GM04504 (cell line): ENCODE data around the gene TANC1.

ENCODE experiments used
- DNase-seq: peaks from one replicate; pipeline ENCODE4 v3.0.0-alpha.2; 2012; ENCODE audit warnings: low read depth

TANC1 gene

DNA sequence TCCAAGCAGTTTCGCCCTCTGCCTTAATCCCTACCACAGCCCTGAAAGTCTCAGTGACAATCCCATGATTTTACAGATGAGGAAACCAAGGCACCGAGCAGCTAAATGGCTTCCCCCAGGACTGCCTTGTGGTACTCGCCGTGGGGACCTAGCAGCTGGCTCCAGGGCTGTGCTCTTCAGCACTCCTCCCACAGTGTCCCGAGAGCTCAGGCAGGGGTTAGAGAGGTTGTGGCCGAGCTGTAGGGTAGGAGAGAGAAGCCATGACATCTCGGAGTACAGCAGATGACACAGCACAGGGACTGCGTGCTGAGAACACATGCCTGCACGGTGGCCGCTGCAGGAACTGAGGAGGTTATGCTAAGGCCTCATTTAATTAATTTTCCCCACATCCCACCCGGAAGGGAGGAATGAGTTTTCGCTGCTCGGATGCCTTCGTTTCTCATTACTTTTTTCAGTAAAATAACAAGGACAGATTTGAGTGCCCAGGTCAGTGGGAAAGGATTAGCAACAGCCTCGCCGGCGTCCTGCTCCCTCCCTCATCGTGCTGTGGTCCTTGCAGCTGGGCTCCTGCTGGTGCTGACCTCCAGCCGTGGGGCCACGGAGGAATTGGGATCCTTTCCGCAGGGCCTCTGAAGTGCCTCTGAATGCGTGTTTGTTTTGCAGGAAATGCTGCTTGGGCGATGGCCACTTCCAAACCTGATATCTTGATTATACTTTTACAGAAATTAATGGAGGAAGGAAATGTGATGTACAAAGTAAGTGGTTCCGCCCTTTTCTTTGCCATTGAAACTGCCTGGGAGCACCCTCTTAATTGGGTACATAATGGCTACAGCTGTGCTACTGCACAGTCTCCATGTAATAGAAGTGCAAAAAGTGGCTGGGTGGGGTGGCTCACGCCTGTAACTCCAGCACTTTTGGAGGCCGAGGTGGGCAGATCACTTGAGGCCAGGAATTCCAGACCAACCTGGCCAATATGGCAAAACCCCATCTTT is 256.9 kb downstream of the TANC1 start:
- DNase-seq = no peak

DNA sequence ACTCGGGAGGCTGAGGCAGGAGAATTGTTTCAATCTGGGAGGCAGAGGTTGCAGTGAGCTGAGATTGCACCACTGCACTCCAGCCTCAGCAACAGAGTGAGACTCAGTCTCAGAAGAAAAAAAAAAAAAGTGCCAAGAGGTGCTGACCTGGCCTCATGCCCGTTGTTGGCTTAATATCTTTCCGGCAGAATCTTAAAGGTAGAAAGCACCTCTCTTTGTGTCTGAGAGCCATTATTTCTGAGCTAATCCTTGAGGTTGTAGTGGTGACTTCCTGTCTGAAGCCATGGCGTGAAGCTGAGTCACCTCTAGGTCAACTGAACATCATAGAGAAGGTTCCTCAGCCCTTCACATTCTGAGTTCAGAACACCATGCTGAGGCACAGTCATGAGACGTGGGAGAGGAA is 257.6 kb downstream of the TANC1 start:
- no peak for DNase-seq

DNA sequence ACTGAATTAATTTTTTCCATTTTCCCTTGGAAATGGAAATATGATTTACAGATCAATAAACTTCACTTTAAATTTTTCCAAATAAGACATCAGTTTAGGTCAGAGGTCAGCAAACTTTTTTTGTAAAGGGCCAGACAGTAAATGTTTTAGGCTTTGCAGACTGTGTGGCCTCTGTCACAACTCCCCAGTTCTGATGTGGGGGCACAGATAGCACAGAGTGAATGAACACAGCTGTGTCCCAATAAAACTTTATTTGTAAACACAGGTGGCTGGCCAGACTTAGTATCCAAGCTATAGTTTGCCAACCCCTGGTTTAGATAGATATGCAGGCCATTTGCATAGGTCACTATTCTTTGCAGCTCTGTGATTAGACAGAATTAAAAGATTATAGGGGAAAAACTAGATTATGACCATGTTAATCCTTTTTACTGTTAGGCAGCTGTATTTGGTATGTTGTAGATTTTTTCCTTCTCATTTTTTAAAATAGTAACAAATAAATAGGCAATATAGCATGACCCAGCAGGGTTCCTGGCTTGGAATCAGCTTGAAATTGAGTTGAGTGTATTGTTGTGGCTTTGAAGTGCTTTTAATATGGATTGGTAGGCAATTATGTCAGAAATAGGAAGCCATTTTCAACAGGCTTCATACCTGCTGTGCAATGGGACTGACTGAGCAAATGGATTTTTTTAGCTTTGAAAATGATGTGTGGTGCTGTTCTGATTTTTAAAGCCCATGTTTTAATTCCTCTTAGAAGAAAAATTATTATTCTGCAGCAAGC is 258.4 kb downstream of the TANC1 start:
- no peak for DNase-seq

DNA sequence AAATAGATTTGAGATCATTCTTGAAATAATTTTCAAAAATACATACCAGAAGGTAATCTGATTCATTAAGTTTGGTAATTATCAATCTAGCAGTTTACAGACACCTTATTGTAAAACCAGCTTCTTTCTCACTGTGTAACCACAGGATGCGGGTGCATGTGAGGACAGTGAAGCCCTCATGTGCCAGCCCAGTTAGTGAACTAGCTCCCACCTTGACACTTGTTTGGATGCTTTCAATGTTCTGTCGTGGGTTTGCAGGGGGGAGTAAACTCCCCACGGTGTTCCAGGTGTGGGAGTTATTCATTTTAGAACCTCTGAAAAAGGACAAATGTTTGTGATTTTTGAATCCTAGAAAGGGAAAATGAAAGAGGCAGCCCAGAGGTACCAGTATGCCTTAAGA is 259.0 kb downstream of the TANC1 start:
- DNase-seq = no peak

DNA sequence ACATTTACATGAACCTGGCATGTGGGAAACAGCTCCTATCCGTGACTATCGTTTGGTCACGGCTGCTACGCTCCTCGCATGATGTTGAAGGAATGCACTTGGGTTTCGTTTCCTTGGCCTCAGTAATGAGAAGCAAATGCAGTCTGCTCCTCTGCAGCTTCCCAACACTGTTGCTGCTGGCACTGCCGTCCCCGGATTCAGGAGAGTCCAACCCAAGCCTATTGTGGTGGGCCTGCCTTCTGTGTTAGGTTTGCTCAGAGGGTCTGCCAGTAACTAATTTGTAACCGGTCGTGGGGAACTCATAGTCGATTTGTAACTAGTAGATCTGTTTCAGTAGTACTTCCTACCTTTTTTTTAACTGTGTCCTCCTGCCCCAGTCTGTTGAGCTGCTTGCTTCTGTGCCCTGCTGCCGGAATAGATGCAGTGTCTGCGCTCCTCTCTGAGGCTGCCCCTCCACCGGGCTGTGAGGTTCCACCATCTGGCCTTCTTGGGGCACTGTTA is 259.7 kb downstream of the TANC1 start:
- peak; percentile 86 for DNase-seq

DNA sequence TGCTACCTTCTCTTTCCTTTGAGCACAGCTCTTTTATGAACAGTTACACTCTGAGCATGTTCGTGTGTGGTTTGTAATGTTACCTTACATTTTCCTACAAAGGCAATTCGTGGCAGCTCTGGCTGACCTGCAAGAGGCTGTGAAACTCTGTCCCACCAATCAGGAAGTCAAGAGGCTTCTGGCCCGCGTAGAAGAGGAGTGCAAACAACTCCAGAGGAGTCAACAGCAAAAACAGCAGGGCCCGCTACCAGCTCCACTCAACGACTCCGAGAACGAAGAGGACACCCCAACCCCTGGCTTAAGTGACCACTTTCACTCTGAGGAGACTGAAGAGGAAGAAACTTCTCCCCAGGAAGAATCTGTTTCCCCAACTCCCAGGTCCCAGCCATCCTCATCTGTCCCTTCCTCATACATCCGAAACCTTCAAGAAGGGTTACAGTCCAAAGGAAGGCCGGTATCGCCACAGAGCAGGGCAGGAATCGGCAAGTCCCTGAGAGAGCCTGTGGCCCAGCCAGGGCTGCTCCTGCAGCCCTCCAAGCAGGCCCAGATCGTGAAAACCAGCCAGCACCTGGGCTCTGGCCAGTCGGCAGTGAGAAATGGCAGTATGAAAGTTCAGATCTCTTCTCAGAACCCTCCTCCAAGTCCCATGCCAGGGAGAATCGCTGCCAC is 261.2 kb downstream of the TANC1 start:
- no peak for DNase-seq

DNA sequence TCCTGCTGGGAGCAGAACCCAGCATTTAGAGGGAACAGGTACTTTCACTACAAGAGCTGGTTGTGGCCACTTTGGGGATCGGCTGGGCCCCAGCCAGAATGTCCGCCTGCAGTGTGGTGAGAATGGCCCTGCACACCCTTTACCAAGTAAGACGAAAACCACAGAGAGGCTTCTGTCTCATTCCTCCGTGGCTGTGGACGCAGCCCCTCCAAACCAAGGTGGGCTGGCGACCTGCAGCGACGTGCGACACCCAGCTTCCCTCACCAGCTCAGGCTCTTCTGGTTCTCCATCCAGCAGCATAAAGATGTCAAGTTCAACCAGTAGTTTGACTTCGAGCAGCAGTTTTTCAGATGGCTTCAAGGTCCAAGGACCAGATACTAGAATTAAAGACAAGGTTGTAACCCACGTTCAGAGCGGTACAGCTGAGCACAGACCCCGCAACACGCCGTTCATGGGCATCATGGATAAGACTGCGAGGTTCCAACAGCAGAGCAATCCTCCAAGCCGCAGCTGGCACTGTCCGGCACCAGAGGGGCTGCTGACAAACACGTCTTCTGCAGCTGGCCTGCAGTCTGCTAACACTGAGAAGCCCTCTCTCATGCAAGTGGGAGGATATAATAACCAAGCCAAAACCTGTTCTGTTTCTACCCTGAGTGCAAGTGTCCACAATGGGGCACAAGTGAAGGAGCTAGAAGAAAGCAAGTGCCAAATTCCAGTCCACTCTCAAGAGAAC is 261.9 kb downstream of the TANC1 start:
- DNase-seq = no peak

DNA sequence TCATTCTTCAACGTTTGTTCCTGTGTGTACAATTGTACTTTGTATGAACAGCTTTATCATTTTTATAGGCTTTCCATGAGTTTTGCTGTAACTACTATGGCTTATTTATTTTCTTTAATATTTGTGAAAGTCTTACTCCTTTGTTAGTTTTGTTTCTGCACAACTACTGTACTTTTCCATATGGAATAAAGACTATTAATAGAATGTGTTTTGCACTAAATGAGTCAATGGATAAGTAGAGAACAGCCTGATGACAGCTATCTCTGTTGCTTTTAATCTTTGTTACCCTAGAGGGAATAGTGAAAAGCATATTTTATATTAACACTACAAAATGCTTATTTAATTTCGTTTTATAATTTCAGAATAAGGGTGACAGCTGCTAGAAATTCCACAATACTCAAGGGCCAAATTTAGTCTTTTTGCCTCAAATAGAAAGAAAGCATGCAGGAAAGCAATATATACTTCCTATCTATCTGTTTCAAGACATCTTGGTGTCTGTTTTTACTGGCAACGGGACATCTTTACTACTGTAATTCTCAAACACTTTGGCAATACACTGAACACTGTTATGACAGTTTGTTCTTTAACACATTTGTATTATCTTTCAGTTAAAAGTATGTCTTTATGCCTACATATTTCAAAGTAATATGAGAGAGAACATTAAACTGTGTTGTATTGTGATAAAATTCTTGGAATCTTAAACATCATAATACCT is 264.2 kb downstream of the TANC1 start:
- no peak for DNase-seq

DNA sequence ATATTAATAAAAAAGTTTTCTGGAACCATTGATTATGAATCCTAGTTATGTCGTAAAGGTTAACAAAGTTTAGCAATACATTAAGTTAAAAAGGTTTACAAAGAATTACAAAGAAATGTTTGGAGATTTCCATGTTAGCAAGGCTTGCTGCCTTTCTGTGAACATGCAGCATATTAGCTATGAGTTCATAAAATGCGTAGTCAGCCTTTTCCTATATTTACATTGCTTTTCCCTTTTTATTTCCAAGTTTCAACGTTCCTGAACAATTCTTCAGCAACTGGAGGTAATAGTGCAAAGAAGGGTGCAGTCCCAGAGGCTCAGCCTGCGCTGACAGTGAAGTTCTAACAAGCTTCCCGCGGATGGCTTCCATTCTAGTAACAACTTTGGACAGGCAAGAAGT is 266.4 kb downstream of the TANC1 start:
- no peak for DNase-seq

DNA sequence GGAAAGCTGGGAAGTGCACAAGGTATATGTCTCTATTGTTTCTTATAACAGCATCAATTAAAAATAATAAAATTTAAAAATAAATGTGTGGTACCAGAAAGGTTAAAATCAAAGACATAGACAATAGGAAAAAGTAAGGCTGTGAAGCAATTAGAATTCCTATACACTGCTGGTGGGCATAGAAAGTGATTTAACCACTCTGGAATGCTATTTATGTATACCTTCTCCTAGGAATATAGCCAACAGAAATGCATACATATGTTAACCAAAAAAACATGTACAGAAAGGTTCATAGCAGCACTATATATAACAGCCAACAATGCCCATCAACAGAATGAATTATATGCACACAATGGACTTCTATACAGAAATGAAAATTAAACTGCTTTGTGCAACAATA is 275.1 kb downstream of the TANC1 start:
- DNase-seq = no peak

DNA sequence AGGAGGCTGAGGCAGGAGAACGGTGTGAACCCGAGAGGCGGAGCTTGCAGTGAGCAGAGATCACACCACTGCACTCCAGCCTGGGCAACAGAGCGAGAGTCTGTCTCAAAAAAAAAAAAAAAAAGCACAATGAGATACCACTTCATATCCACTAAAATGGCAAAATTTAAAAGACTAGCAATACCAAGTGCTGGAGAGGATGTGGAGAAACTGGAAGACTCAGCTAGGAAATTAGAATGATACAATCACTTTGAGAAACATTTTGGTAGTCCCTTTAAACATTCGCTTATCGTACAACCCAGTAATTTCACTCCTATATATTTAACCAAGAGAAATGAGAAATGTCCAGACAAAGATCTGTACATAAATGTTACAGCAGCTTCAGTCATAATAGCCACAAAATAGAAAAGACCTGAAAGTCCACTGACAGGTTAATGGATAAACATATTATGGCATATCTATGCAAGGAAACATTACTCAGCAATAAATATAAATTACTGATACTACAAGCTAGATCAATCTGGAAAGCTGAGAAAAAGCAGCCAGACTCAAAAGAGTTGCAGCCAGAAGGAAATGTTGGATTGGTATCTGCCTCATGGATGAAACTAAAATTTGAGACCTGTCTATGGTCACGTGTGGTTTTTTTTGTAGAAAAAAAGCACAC is 278.0 kb downstream of the TANC1 start:
- DNase-seq = no peak

DNA sequence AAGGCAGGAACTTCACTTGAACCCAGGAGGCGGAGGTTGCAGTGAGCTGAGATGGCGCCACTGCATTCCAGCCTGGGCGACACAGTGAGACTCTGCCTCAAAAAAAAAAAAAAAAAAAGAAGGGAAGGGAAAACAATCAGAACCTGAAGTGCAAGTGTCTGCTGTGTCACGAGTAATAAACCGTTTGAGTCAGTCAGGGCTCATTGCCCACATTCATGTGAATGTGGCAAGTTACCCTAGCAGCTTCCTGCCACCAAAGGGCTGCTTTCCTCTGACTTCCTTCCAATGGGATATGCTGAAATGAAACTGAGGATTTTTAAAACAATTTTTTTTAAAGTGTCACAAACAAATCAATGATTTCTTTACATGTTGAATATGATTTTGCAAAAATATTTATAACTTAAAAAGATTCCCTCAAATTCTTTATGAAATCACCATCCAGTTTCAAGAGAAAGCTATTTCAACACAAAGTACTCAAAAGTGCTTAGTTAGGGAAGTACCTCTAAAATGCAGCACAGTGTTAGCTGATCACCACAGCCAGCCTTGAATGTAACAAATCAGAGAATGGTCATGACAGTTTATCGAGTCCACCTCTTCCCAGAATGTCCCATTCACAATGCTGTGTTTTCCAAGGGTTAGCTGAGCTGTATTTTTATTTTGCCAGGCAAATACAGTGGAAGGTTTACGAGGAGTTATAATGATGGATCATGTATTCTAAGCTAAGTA is 281.7 kb downstream of the TANC1 start:
- DNase-seq = peak; percentile 91

DNA sequence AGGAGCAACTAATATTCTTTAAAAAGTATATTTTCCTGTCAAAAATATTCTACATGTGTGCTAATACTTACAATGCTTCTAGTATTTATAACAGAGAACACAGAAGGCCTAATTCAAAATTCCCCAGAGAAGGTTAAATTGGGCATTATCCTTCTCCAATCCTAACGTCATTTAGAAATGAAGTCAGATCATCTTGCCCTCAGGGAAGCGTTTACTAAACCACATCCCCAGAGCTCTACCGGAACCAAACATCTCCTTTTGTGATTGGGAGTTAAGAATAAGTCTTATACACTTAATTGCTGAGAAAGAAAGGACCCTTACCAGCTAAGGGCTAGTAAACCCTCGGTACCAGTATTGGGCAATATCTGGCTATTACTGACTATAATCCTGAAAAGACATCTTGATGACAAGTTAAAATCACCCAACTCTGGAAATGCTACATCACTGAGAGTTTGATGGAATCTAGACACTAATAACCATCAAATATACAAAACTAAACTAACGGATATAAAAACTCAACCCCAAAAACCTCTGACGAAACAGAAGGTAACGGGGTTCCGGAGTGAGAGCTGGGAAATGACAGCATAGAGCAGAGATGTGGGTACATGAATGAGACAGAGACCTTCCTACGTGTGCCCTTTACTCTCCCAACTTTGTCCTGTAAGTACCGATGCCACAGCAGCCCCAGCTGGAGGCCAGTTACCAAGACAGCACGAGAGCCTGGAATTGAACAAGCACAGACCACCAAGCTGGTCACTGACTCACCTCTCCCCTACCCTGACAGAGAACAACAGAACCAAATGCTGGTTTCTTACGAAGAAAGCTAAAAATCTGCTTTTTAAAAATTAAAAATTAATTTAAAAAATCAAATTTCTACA is 283.1 kb downstream of the TANC1 start:
- no peak for DNase-seq

DNA sequence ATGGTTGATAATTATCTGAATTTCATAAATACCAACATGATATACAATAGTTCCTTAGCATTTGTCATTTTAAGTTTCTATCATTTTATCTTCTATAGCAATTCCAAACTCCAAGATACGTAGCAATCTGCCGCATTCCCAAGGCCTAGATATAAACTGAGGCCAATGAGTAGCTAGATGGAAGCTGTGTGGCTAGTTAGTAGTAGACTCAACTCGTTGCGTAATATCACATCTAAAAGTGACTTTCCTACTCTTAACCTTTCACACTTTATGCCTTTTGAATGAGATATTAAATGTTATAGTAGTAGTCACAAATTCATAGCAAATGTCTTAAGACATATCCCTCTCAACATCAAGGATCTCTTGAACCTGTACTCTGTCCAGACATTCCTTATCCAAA is 284.5 kb downstream of the TANC1 start:
- DNase-seq = no peak

DNA sequence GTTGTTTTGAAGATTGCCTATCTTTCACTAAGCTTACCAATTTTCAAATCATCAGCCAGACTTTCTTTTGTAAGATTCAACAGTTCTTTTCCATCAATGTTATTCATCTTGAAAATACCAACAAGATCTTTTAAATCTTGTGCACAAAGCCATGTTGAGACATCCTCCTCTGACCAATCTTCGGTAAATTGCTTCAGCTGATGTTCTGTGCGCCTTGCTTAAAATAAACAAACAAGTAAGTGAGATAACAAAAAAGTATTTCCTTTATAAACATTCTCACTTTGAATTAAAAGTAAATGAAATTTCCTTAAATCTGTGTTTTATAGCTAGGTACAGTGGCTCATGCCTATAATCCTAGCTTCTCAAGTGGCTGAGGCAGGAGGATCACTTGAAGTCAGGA is 287.7 kb downstream of the TANC1 start:
- no peak for DNase-seq

DNA sequence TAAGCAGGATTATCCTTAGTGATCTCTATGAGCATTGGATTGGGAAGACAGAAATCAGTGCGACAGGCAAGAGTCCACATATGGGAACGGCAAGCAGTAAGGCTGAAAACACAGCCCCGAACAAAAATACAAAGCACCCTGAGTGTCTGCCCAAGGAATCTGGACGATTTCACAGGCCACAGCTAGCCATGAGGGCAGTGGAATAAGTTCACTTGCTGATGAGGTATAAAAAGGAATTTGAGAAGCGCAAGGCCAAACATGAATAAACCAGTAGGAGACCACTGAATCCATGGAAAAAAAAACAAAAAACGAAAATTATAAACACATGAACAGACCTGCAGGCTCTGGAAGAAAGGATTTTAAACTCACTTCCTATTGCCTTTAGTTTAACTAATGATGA is 293.8 kb downstream of the TANC1 start:
- no peak for DNase-seq

DNA sequence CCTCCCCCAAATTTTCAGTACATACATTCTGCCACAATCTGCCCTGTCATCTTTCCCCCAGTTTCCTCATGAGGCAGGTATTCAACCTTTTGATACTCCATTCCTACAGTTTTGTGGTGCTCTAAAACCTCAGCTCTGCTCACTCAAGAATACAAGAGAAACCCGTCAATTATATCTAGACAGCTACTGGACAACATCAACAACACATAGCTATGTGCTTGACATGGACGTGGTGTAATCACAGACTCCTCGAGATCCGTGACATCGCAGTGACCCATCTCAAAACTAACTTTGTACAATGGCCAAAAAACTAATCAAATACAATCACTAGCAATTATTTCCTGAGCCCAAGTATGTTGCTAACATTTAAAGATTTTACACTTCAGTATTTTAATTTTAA is 294.5 kb downstream of the TANC1 start:
- DNase-seq = no peak

DNA sequence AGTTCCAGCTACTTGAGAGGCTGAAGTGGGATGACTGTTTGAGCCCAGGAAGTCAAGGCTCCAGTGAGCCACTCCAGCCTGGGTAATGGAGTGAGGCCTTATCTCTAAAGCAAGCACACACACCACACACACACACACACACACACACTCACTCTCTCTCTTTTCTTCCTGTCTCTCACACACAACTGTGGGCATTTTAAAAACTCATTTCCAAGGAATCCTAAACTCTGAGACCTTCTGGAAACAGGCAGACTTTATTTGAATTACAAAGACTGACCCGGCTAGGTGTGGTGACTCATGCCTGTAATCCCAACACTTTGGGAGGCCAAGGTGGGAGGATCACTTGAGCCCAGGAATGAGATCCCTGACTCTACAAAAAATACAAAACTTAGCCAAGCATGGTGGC is 296.7 kb downstream of the TANC1 start:
- DNase-seq = no peak

DNA sequence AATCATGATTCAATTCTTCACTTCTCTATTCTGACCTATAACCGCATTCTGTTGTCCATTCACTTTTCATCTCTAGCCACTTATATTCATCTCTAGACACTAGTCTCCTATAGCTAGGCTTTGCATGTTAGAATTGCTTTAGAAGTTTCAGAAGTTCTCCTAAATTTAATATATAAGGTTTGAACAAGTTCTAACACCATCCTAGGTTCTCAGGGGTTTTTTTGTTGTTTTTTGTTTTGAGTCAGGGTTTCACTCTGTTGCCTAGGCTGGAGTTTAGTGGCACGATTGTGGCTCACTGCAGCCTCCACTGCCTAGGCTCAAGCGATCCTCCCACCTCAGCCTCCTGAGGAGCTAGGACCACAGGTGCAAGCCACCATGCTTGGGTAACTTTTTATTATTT is 298.1 kb downstream of the TANC1 start:
- no peak for DNase-seq
